Caco-2 (cell line): ENCODE measurements around the gene PPT2. TPM values are rescaled to one million over a fixed set of nuclear protein-coding genes. Genes with fewer than 3 reads are reported as not detected.

Experiments used
- BruUV-seq: library from RNA; stranded (reverse); fragments of 400-500 nt; replicated peaks from 2 replicates; lab custom pipeline; 2021; lab: Mats Ljungman, UMichigan
- CTCF ChIA-PET: fragments of 300-600 bp; sonication (Branson Sonifier 250); formaldehyde crosslinking; loops from one replicate; lab custom pipeline; 2022; ENCODE audit warnings: antibody characterized with exemption; lab: Charles Lee
- POLR2A ChIA-PET: fragments of 300-600 bp; sonication (Branson Sonifier 250); formaldehyde crosslinking; loops from one replicate; lab custom pipeline; 2022; ENCODE audit warnings: antibody characterized with exemption; lab: Charles Lee
- DNase-seq, 2 experiments: peaks; one replicate each; pipeline versions ENCODE4 v3.0.0 to v3.0.0-alpha.2; 2020 to 2022
- H3K27me3 ChIP-seq: replicated peaks from 2 replicates; pipeline ENCODE4 v1.6.0; 2011; ENCODE audit warnings: low read length; ENCODE audit not compliant: control insufficient read depth, insufficient read depth
- H3K36me3 ChIP-seq: 2 replicates; pipeline ENCODE4 v1.5.1; 2011; ENCODE audit warnings: low read length; ENCODE audit not compliant: control insufficient read depth, insufficient read depth
- H3K4me1 ChIP-seq: fragments of 250-450 bp; sonication (Bioruptor Pico); 2 replicates; pipeline ENCODE4 v1.5.1; 2020; ENCODE audit warnings: mild to moderate bottlenecking
- H3K4me3 ChIP-seq: 2 replicates; pipeline ENCODE4 v1.5.1; 2011; ENCODE audit warnings: low read depth, mild to moderate bottlenecking, control low read depth, low read length
- H3K9me3 ChIP-seq: fragments of 250-450 bp; sonication (Bioruptor Pico); 2 replicates; pipeline ENCODE4 v1.5.1; 2020; ENCODE audit warnings: mild to moderate bottlenecking, moderate library complexity
- H3K27ac Mint-ChIP-seq: one replicate; pipeline ENCODE4 v1.8.0; 2022; ENCODE audit warnings: mixed read lengths; ENCODE audit not compliant: unreplicated experiment
- H3K27me3 Mint-ChIP-seq: one replicate; pipeline ENCODE4 v1.8.0; 2022; ENCODE audit warnings: mixed read lengths; ENCODE audit not compliant: insufficient read depth, unreplicated experiment
- H3K36me3 Mint-ChIP-seq: one replicate; pipeline ENCODE4 v1.8.0; 2022; ENCODE audit warnings: mild to moderate bottlenecking, mixed read lengths; ENCODE audit not compliant: insufficient read depth, unreplicated experiment
- H3K4me1 Mint-ChIP-seq: one replicate; pipeline ENCODE4 v1.8.0; 2022; ENCODE audit warnings: low read depth, mixed read lengths; ENCODE audit not compliant: unreplicated experiment
- H3K4me3 Mint-ChIP-seq: one replicate; pipeline ENCODE4 v1.8.0; 2022; ENCODE audit warnings: mild to moderate bottlenecking, moderate library complexity, mixed read lengths; ENCODE audit not compliant: unreplicated experiment
- H3K9me3 Mint-ChIP-seq: one replicate; pipeline ENCODE4 v1.8.0; 2022; ENCODE audit warnings: mixed read lengths; ENCODE audit not compliant: unreplicated experiment
- CTCF ChIP-seq, 2 experiments: fragments of 200-600 bp in 1 of 2; IDR thresholded peaks; 1 replicate in 1 of 2; 2 replicates in 1 of 2; pipeline versions ENCODE4 v1.5.1 to v1.8.0; 2011 to 2022; ENCODE audit warnings: antibody characterized with exemption in 1 of 2, control low read depth in 1 of 2, inconsistent platforms in 1 of 2, low read depth in 1 of 2, low read length in 1 of 2, mild to moderate bottlenecking in 1 of 2, moderate library complexity in 1 of 2; ENCODE audit not compliant: insufficient read depth in 1 of 2, severe bottlenecking in 1 of 2, unreplicated experiment in 1 of 2
- intact Hi-C: fragments of 100-400 bp; cut with micrococcal nuclease; formaldehyde crosslinking; loops from one replicate; pipeline ENCODE4 v1.10.0; 2022; ENCODE audit not compliant: unreplicated experiment
- total RNA-seq: library from RNA; stranded (reverse); gene quantifications from 2 replicates; pipeline ENCODE4 v1.2.3, GENCODE V29; 2022

The PPT2 gene
- total RNA-seq, 1 experiment from 2014 or later, result 80.8 TPM

- Histone ChIP-seq H3K4me1 (peaks cover 21% of the 10 kb centered on the region), H3K36me3 (peaks cover 2% of the 10 kb centered on the region; the same call in 1 of the 2 replicates), H3K4me3 (peak overlapping the region; percentile 62), H3K9me3 (no peaks in the 10 kb centered on the region), H3K27me3 (no peaks in the 10 kb centered on the region)
- no peaks in the 10 kb centered on the region for H3K9me3 Mint-ChIP-seq
- ChIA-PET CTCF (no interaction called here), POLR2A (no interaction called here)
- H3K4me3 Mint-ChIP-seq, result peak overlapping the region; percentile 83
- no TSS peak for BruUV-seq
- no peak for TF ChIP-seq CTCF (IDR thresholded peaks at IDR 0.05; ENCODE audit: insufficient read depth in 1 of 2, low read depth in 1 of 2, low read length in 1 of 2, severe bottlenecking in 1 of 2, unreplicated experiment in 1 of 2)
- H3K4me1 Mint-ChIP-seq, result peaks cover 23% of the 10 kb centered on the region
- intact Hi-C loops, result no loop called here
- H3K27ac Mint-ChIP-seq, result peak overlapping the region; percentile 90
- H3K27me3 Mint-ChIP-seq, result no peaks in the 10 kb centered on the region
- H3K36me3 Mint-ChIP-seq, result peaks cover 35% of the 10 kb centered on the region
- no peak for DNase-seq
Measured at GRCh38 chr6:32189069-32189741, 35.3 kb downstream of the PPT2 start.

- H3K4me1 ChIP-seq, result peaks cover 19% of the 10 kb centered on the region
- Mint-ChIP-seq H3K9me3 (no peaks in the 10 kb centered on the region), H3K27me3 (no peaks in the 10 kb centered on the region), H3K36me3 (peaks cover 32% of the 10 kb centered on the region), H3K27ac (peak overlapping the region; percentile 90), H3K4me1 (peaks cover 25% of the 10 kb centered on the region), H3K4me3 (peak overlapping the region; percentile 83)
- DNase-seq, result no peak
- BruUV-seq, result no TSS peak
- intact Hi-C loops, result loop anchor here (1.0 to 10.0 kb wide), 2 partner anchors 11 to 775 kb away; partner anchors contain the start of genes BRD2 and RNF5
- CTCF ChIA-PET, result interaction anchor here (0.7 kb wide), 1 partner anchor 18 kb away, joined by 3 read pairs; no protein-coding TSS in a partner anchor
- no peaks in the 10 kb centered on the region for H3K9me3 ChIP-seq
- no peak for TF ChIP-seq CTCF (IDR thresholded peaks at IDR 0.05; ENCODE audit: insufficient read depth in 1 of 2, low read depth in 1 of 2, low read length in 1 of 2, severe bottlenecking in 1 of 2, unreplicated experiment in 1 of 2)
- H3K27me3 ChIP-seq, result no peaks in the 10 kb centered on the region
- peak overlapping the region; percentile 62 for H3K4me3 ChIP-seq
- H3K36me3 ChIP-seq, result peaks cover 2% of the 10 kb centered on the region; the same call in 1 of the 2 replicates
- POLR2A ChIA-PET, result no interaction called here
Measured at GRCh38 chr6:32189742-32190053, 35.8 kb downstream of the PPT2 start.

- ChIA-PET POLR2A (interaction anchor here (0.6 to 0.8 kb wide), 3 partner anchors 13 to 782 kb away, joined by 4 to 5 read pairs (median 5); partner anchors contain the start of gene ATF6B), CTCF (interaction anchor here (0.7 to 1.2 kb wide), 3 partner anchors 13 to 73 kb away, joined by 3 read pairs; no protein-coding TSS in a partner anchor)
- TSS peak; percentile 95 for BruUV-seq
- no peaks in the 10 kb centered on the region for H3K9me3 Mint-ChIP-seq
- H3K4me3 ChIP-seq, result peak within 1 kb of the TSS; percentile 62
- no peaks in the 10 kb centered on the region for H3K9me3 ChIP-seq
- H3K4me1 Mint-ChIP-seq, result peaks cover 30% of the 10 kb centered on the region
- DNase-seq, result peak; percentile 71 to 87
- H3K4me3 Mint-ChIP-seq, result peak within 1 kb of the TSS; percentile 83
- H3K27me3 ChIP-seq, result no peaks in the 10 kb centered on the region
- peaks cover 35% of the 10 kb centered on the region for H3K36me3 Mint-ChIP-seq
- intact Hi-C loops, result loop anchor here (1.0 to 10.0 kb wide), 2 partner anchors 12 to 775 kb away; partner anchors contain the start of genes BRD2 and RNF5
- H3K36me3 ChIP-seq, result peaks cover 2% of the 10 kb centered on the region; the same call in 1 of the 2 replicates
- H3K27ac Mint-ChIP-seq, result peak within 1 kb of the TSS; percentile 90
- TF ChIP-seq CTCF (IDR thresholded peaks at IDR 0.05; ENCODE audit: insufficient read depth in 1 of 2, low read depth in 1 of 2, low read length in 1 of 2, severe bottlenecking in 1 of 2, unreplicated experiment in 1 of 2), result no peak
- peaks cover 19% of the 10 kb centered on the region for H3K4me1 ChIP-seq
- H3K27me3 Mint-ChIP-seq, result no peaks in the 10 kb centered on the region
Measured at GRCh38 chr6:32190054-32190851, 36.3 kb downstream of the PPT2 start, which contains the start of gene PBX2. TSS of gene PBX2 (minus strand) at chr6:32190202. CDS start at chr6:32189915, 287 bp downstream.
